Body of pancreas (tissue), 4 donors: Measurements from ENCODE around the gene SLC22A4.

ENCODE experiments used
- CTCF ChIP-seq, 7 experiments: fragments of 450-650 bp in 4 of 7; fragments of 200-600 bp in 3 of 7; sonication (generic) in 3 of 7; IDR thresholded peaks; one replicate each; pipeline ENCODE4 v1.5.1; 2016 to 2019; ENCODE audit warnings: antibody characterized with exemption in 7 of 7
- POLR2A ChIP-seq, 3 donors: fragments of 450-650 bp; IDR thresholded peaks; one replicate each; pipeline ENCODE4 v1.6.1; 2016; ENCODE audit warnings: antibody characterized with exemption in 3 of 3, mild to moderate bottlenecking in 2 of 3

GRCh38 chr5:132381614-132382013 lies 87.4 kb downstream of the SLC22A4 start:
- TF ChIP-seq CTCF (IDR thresholded peaks at IDR 0.05): no peak
- TF ChIP-seq POLR2A (IDR thresholded peaks at IDR 0.05): no peak
